Hepatic stellate cell (primary cell): Measurements from ENCODE around the gene PSMC4.

Experiments used
- DNase-seq: peaks from one replicate; pipeline ENCODE4 v3.0.0; 2011; ENCODE audit warnings: low spot score

The PSMC4 gene

GRCh38 chr19:39993605-39994004 lies 22.6 kb downstream of the PSMC4 start:
- DNase-seq = no peak

GRCh38 chr19:39994361-39994760 lies 23.4 kb downstream of the PSMC4 start:
- DNase-seq = no peak

DNA sequence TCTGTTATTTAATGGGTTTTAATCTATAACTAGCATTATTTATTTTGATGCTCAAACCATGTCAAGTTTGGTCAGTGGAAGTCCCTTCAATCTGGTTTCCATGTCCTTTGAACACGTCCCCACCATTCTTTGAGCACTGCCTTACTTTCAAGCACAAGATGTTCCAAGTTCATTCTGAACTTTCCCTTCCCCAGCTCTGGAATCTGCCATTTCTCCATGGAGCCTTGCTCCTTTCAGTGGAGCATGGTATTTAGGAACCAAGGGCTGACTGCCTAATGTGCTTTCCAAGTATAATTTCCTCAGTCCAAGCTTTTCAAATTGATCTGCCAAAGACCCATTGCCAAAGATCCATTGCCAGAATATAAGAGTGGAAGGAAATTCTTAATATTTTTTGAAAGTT lies 24.8 kb downstream of the PSMC4 start:
- no peak for DNase-seq

GRCh38 chr19:39996218-39996810 lies 25.3 kb downstream of the PSMC4 start:
- peak; percentile 42 for DNase-seq

DNA sequence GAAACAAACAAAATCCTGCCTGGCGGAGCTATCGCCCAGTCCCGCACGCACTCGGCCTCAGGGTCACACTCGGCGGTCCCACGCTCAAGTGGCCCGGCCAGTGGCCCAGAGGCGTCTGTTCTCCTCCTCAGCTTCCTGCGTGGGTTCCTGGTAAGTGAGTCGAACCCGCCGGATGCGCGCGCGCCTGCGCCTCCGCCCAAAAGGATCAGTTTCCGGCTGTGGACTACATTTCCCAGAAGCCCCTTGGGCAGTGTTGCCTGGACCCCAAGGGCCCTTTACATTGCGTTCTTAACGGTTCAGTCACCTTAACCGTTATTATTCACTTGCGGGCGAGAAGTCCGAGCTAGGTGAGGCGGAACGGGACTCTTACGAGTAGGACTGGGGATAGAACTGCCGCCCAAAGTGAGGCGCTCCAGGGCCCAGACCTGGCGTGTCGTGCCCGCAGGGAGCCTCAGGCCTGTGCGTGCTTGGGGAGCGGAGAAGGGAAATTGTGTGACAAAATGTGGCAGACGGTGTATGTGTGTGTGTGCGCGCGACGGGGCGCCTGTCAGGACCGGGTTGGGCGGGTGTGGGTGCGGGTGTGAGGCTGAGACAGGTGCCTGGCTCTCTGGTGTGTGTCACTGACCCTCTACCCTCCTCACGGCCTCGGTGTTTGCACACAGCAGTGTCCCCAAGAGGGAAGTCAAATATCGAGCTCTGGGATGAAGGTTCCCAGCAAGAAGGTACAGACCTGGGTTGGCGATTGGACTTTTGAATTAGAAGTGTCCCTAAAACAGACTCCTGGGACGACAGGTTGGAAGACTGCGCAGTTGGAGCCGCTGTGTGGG lies 26.1 kb downstream of the PSMC4 start, which contains the start of gene ZNF546:
Gene ZNF546, plus strand, starts transcription at position 250 of the 827 bp plus-strand sequence. CDS start 1,267 bp downstream, outside the sequence.
- DNase-seq = peak; percentile 90

GRCh38 chr19:39997638-39998216 lies 26.8 kb downstream of the PSMC4 start:
- DNase-seq = no peak

DNA sequence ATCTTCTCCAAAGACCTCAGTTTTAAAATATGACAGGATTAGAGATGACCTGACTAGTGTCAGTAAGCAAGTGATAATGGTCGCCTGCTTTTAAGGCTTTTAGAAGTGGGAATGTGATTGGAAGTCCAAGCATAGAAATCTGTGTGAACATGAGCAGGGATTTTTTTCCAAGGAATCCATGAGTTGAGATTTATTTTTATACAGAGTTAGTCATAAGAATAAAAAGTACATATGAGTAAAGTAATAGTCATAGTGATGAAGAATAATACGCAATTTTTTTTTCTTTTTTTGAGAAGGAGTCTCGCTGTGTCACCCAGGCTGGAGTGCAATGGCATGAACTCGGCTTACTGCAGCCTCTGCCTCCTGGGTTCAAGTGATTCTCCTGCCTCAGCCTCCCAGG lies 27.5 kb downstream of the PSMC4 start:
- peak; percentile 58 for DNase-seq

GRCh38 chr19:40005691-40006272 lies 34.8 kb downstream of the PSMC4 start:
- no peak for DNase-seq

GRCh38 chr19:40006273-40006691 lies 35.3 kb downstream of the PSMC4 start:
- peak; percentile 71 for DNase-seq

DNA sequence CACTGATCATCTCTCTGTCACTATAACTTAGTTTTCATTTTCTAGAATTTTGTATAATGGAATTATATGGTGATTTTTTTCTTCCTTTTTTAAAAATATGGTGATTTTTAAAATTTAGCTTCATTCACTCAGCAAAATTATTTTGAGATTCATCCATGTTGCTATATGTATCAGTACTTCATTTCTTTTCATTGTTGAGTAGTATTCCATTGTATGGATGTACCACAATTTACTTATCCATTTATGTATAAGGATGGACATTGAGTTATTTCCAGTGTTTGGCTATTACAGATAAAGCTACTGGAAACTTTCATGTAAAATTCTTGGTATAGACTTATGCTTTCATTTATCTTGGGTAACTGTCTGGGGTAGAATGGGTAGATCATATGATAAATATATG lies 38.7 kb downstream of the PSMC4 start:
- no peak for DNase-seq

DNA sequence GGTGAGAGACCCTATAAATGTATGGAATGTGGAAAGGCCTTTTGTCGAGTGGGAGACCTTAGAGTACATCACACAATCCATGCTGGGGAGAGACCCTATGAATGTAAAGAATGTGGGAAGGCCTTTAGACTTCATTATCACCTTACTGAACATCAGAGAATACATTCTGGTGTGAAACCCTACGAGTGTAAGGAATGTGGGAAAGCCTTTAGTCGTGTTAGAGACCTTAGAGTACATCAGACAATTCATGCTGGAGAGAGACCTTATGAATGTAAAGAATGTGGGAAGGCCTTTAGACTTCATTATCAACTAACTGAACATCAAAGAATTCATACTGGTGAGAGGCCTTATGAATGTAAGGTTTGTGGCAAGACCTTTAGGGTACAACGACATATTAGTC lies 43.0 kb downstream of the PSMC4 start:
- DNase-seq = no peak

- no peak for DNase-seq
Measured at GRCh38 chr19:40023969-40024368, 53.0 kb downstream of the PSMC4 start.

DNA sequence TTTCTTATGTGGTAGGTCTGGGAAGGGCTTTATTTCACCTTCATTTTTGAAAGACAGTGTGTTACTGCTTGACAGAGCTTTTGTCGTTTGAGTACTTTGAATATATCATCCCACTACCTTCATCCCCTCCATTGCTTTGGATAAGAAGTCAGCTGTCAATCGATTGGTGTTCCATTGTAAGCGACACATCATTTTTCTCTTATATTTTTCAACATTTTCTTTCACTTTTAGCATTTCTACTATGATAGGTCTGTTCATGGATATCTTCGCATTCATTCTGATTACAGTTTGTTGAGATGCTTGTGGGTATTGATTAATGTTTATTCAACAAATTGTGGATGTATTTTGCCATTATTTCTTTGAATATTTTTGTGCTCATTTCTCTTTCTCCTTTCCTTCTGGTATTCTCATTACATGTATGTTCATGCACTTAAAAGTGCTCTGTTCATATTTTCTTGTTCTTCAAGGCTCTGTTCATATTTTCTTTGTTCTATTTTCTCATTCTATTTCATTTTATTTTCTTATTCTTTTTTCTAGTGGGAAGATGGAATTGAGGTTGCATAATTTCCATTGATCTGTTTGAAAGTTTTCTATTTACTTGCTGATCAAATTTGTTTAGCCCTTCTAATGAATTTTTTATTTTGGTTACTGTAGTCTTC lies 55.1 kb downstream of the PSMC4 start:
- DNase-seq = no peak

GRCh38 chr19:40026597-40026970 lies 55.6 kb downstream of the PSMC4 start:
- DNase-seq = no peak
